EL (cell line): ENCODE results near the gene HOXD13.

Source experiments
- DNase-seq: peaks from one replicate; pipeline ENCODE4 v3.0.0-alpha.2; 2016

Gene HOXD13

DNA sequence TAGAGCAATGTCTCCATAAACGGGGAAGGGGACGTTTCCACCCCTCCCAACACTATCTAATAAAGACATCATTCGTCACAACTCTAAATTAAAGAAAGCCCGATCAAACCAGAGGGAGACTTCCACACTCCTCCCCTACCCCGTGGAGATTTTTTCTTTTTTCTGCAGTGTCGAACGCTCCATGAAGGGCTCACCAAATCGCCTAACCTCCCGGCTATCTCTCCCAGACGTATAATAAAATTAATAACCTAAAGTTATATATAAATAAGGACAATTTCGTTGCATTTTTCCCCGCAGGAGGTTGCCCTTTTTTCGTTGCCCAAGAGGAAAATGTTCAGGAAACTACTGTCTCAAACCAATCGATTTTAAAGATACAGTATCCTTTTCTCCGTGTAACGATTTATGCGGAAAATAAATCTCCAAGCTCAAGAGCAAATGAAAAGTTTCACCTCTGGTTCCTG is 11.1 kb upstream of the HOXD13 start:
- DNase-seq, result no peak

GRCh38 chr2:176081837-176082524 is 10.5 kb upstream of the HOXD13 start:
- DNase-seq, result no peak

- DNase-seq, result no peak
Observed at GRCh38 chr2:176082525-176082823, 10.0 kb upstream of the HOXD13 start.

DNA sequence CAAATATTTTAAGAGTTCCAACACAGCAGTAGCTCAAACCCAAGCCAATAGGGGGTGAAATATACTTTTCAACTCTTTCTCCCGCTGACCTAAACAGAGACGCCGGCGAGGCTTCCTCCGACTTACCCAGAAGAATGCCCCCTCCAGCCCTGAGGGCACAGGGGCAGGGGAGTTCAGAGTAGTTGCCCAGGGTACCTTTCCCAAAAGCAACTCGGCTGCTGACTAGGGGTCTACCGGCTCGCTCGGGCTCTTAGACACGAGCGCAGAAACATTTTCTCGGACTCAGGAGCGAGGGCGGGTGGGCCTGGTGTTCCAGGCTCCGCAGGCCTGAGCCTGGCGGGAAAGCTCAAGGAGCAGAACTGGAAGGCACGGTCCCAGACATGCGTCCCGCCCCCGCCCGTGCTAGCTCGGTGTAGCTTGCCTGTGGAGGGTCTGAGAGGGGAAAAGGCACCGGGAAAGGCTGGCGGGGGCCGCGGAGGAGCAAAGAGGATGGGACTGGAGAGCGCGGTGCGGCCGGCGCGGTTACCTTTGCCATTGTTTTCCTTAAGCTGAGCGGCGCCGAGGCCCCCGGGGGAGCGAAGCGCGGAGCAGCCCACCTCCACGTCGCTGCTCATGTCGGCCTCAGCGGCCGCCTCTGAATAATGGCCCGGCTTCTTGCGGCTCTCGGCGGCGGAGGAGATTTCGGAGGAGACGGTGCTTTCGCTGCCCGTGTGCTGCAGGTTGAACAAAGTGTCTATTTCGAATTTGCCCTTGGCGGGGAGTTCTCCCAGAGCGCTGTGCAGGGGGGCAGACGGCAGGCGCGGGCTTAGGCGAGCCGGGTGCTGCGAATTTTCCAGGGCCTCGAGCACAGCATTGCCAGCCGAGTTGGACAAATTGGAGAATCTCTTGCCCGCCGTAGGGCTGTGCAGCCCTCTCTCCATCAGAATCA is 9.4 kb upstream of the HOXD13 start:
- DNase-seq, result no peak

- DNase-seq, result no peak
Observed at GRCh38 chr2:176083796-176084261, 8.7 kb upstream of the HOXD13 start, which contains the start of gene EVX2. Gene EVX2 (minus strand): TSS chr2:176083962. CDS start chr2:176083776, 186 bp downstream.

DNA sequence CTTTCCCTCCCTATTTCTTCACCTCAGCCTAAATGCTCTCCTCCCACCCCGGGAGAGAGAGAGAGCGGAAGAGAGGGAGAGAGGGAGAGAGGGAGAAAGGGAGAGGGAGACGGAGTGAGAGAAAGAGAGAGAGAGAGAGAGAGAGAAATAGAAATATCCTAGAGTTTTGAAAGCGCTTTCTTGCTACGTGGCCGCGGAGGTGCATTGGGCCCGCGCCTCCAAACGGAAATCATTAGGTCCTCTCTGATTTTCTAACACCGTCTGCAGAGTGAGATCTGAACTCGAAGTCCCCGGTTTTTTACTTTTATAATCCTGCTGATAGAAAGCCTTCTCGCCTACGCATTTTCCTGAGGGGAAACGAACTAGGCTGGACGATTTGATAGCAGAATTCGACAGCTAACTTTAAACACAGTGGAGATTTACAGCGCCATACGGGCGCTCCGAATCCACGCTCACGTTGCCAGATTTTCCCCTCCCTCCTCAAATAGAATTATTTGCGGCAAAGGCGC is 7.9 kb upstream of the HOXD13 start:
- DNase-seq, result peak; percentile 10

GRCh38 chr2:176085120-176085788 is 7.3 kb upstream of the HOXD13 start:
- no peak for DNase-seq

DNA sequence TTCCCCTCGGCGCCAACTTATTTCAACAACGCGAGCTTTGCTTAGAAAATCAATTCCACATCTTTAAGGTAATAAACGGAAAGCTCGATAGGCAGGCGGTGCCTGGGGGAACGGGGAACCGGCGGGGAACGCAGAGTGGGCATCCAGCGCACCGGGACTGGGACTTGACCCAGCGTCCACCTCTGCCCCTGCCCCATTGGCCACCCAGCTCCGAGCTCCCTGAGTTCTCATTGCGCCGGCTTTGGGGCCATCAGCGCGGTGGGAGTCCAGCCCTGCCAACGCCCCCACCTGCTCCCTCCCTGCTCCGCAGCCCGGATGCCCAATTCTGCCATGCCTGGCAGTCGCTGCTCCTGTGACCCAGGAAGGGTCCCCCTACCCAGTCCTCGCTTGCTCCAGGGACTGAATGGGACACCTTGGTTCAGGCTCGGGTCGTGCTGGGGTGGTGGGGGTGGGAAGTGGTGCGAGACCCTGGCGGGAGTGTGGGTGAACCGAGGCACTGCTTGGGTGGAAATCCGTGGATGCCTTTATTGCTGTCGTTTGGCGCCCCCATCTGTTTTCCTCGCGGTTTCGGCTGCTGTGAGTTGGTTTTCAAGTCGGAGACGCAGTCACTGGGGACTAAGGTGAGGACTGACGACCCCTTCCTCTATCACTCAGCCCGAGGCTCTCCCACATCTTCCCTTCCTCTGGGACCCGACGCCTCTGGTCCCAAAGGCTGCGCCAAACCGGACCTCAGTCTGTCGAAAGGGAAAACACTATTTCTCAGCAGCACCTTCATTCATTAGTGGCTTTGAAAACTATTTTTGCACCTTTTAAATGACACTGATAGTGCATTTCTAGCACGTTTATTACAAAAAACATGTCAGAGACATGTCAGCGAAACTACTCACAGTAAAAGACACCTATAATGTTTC is 6.4 kb upstream of the HOXD13 start:
- DNase-seq, result peak; percentile 37

GRCh38 chr2:176087330-176088047 is 5.0 kb upstream of the HOXD13 start:
- no peak for DNase-seq

DNA sequence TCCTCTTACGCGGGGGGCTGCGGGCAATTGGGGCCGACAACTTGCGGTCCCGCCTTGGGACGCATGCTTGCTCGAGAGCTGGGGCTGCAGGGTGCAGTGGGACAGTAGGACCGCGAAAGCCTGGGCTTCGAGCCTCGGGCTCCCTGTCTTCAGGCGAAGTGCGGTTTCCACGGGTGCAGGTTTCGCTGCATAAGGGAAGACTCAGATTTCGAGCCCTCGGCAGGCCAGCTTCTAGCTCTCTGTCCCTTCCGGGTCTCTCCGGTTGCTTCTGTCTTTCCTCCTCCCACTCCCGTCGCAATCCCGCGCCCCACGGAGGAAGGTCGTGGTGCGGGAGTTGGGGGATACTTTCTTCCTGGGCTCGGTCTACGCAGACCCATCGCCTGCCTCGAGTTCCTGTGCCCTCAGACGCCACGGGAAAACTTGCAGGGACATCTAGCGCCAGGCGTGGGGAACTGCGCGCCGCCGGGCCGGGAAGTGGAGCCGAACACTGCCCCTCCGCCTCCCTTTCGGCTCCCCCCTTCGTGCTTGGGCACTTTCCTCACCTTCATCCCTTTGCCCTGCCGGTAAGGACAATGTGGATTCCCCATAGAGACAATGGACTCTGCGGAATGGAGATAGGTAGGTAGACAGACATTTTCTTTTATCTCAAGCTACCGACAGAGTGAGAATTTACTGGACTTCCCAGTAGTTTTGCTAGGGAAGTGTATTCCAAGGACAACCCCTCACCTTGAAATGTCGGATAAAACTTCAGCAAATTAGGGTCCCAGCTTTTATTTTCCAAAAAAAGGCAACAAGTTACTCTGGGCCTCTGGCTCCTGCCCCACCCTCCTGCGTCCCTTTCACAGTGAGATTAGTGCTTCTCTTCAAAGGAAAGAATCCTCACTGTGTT is 4.2 kb upstream of the HOXD13 start:
- peak; percentile 59 for DNase-seq

GRCh38 chr2:176088937-176089842 is 3.3 kb upstream of the HOXD13 start:
- DNase-seq, result no peak

DNA sequence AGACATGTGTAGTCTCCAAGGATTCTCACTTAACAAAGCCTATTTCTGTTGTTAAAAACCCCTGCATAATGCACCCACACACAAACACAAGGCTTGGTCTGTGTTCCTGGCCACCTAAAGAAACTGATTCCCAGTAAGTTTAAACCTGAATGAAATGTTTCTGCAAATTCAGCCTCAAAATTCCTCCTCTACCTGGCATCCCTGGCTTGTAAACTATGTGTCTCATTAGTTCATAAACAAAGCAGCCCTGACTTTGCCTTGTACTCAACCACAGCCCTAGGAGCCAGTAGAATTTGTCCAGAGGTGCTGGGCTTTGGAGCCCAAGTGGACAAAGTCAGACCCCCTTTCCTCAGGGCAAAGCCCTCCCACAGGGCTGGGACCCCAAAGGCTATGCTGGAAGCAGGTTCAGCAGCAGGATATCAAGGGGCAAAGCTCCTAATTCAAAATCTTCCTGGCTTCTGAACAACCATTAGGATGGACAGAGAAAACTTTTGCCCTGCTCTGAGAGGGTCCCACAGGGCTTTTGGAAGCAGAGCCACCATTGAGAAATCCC is 2.6 kb upstream of the HOXD13 start:
- no peak for DNase-seq

DNA sequence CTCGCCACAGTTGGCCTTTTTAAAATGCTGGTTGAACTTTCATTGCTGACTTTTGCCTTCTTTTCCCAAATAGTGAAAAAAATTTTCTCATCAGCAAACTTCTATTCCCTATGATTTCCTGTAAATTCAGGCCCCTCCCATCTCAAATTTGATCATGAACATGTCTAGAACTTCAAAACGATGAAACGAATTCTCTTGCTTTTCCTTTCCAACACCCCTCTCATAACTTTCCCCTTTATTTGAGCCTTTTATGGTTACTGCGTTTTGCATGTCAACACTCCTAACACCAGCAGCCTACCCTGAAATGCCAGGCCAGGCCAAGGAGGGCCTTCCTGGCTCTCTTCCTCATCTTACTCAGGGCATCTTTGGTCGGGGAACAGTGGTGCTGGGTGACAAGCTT is 1.7 kb upstream of the HOXD13 start:
- DNase-seq, result no peak

DNA sequence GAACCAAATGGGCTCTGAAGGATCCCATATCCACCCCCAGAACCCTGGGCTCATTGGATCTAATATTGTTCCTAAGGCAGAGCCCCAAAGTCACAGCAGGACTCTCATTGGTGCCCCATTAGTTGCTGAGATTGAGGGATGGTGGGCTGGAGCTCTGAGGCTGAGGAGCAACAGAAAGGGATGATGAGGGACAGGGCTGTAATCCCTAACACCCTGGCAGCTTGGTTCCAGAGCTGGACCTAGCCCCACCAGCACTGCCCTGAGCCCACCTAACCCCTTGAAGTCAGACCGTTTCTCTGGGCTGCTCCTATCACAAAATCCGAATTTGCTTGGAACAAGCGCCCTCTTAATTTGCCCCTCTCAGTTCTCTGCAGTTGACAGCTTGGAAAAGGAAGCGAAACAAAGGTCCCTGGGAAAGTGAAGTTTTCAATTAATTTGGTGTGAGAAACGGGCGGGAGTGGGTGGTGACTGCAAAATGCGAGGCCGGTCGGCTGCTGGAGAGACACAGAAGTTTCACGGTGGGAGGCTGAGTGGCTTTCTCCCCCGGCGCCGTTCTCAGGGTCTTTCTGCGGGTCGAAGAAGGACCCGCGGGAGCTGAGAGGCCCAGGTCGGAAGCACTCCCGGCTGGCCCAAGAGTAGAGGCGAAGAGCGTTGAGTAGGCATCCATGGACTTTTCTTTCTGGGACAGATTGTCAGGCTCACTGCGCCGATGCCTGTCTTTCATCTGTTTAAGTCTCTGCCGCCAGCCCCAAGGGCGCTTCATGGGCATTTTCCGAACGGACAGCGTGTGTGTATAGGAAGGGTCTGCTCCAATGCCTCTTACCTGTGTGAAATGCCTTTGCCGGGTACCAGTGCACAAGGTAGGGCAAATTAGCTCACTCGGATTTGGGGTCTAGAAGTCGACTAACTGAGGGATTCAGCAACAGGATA is 927 bp upstream of the HOXD13 start:
- no peak for DNase-seq

DNA sequence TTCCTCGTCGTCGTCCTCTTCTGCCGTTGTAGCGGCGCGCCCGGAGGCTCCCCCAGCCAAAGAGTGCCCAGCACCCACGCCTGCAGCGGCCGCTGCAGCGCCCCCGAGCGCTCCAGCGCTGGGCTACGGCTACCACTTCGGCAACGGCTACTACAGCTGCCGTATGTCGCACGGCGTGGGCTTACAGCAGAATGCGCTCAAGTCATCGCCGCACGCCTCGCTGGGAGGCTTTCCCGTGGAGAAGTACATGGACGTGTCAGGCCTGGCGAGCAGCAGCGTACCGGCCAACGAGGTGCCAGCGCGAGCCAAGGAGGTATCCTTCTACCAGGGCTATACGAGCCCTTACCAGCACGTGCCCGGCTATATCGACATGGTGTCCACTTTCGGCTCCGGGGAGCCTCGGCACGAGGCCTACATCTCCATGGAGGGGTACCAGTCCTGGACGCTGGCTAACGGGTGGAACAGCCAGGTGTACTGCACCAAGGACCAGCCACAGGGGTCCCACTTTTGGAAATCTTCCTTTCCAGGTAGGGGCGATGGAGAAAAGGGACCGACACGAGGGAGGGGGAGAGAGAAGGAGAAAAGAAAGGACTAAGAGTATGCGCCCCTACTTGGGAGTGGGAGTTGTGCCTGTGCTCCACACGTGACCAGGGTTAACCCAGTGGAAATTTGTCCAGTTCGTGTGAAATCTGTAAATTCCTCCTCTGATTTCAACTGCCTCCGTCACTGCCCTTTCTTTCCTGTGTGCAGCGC is 800 bp downstream of the HOXD13 start:
- peak; percentile 56 for DNase-seq

DNA sequence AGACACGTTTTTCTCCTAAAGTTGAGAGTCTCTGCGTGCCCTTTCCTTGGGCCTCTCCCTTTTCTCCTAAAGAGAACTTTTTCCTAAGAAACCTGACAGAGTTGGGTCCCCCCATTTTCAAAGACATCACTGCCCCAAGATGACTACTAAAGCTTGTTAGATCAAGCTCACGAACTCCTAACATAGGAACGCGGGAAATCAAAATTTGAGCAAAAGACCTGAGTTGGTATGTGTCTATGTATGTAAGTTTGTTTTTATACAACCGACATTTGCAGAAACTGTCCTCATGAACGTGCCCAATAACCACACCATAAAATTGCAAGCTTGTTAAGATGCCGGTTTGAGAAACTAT is 1.4 kb downstream of the HOXD13 start:
- DNase-seq, result no peak

- no peak for DNase-seq
Observed at GRCh38 chr2:176094349-176094748, 1.8 kb downstream of the HOXD13 start.
